CD4-positive, alpha-beta T cell treated with Interferon gamma for 1 hour (primary cell): Measurements from ENCODE around the gene SUSD3.
A peak's percentile ranks its signal among the peaks of the same experiment; 100 is the strongest.

Experiments
- DNase-seq: peaks from one replicate; pipeline ENCODE4 v3.0.0-alpha.2; 2020

Gene SUSD3

GRCh38 chr9:93053781-93054331, 4.6 kb upstream of the SUSD3 start:
- DNase-seq = no peak

GRCh38 chr9:93054758-93055704, 3.5 kb upstream of the SUSD3 start:
- DNase-seq = no peak

GRCh38 chr9:93057042-93057702, 1.3 kb upstream of the SUSD3 start:
- DNase-seq = no peak

- DNase-seq = no peak
Measured at GRCh38 chr9:93057703-93058354, 672 bp upstream of the SUSD3 start.

- DNase-seq = no peak
Measured at GRCh38 chr9:93059011-93059714, 662 bp downstream of the SUSD3 start.

- DNase-seq = no peak
Measured at GRCh38 chr9:93059715-93060578, 1.4 kb downstream of the SUSD3 start.

- DNase-seq = no peak
Measured at GRCh38 chr9:93060746-93061259, 2.3 kb downstream of the SUSD3 start.

GRCh38 chr9:93061260-93061751, 2.8 kb downstream of the SUSD3 start:
- no peak for DNase-seq

GRCh38 chr9:93061791-93062763, 3.6 kb downstream of the SUSD3 start:
- peak; percentile 59 for DNase-seq

- DNase-seq = peak; percentile 90
Measured at GRCh38 chr9:93064392-93065134, 6.1 kb downstream of the SUSD3 start.

GRCh38 chr9:93065135-93065720, 6.7 kb downstream of the SUSD3 start:
- DNase-seq = no peak

- no peak for DNase-seq
Measured at GRCh38 chr9:93066978-93067603, 8.6 kb downstream of the SUSD3 start.

- no peak for DNase-seq
Measured at GRCh38 chr9:93068956-93069355, 10.5 kb downstream of the SUSD3 start.

GRCh38 chr9:93071464-93071863, 13.0 kb downstream of the SUSD3 start:
- DNase-seq = no peak

- DNase-seq = no peak
Measured at GRCh38 chr9:93072383-93072795, 13.9 kb downstream of the SUSD3 start.

- no peak for DNase-seq
Measured at GRCh38 chr9:93076101-93076791, 17.7 kb downstream of the SUSD3 start.

GRCh38 chr9:93076792-93077128, 18.3 kb downstream of the SUSD3 start:
- no peak for DNase-seq

- DNase-seq = no peak
Measured at GRCh38 chr9:93077367-93077766, 18.9 kb downstream of the SUSD3 start.
